PC-3 (cell line): Measurements from ENCODE around the gene C20orf173. TPM values are rescaled to one million over a fixed set of nuclear protein-coding genes. Genes with fewer than 3 reads are reported as not detected.

Source experiments
- ATAC-seq: fragments of 200-7000 bp; cut with Tn5 transposase; 2 replicates; pipeline ENCODE4 v1.9.1; 2020; ENCODE audit warnings: mild to moderate bottlenecking, moderate library complexity
- BruUV-seq: library from RNA; stranded (reverse); fragments of 400-500 nt; replicated peaks from 2 replicates; lab custom pipeline; 2021; lab: Mats Ljungman, UMichigan
- CTCF ChIA-PET: fragments of 300-600 bp; sonication (Branson Sonifier 250); formaldehyde crosslinking; loops from one replicate; lab custom pipeline; 2022; ENCODE audit warnings: antibody characterized with exemption; lab: Charles Lee
- POLR2A ChIA-PET: fragments of 300-600 bp; sonication (Branson Sonifier 250); formaldehyde crosslinking; loops from one replicate; lab custom pipeline; 2022; ENCODE audit warnings: antibody characterized with exemption; ENCODE audit not compliant: unreplicated experiment; lab: Charles Lee
- DNase-seq: peaks from one replicate; pipeline ENCODE4 v3.0.0-alpha.2; 2015
- H2AFZ ChIP-seq: fragments of 300-600 bp; sonication (generic); 2 replicates; pipeline ENCODE4 v1.6.0; 2016; ENCODE audit warnings: antibody characterized with exemption, low read length
- H3F3A ChIP-seq: fragments of 300-600 bp; sonication (generic); one replicate; pipeline ENCODE4 v1.6.0; 2017; ENCODE audit warnings: antibody characterized with exemption, low read length, control low read depth, mild to moderate bottlenecking; ENCODE audit not compliant: unreplicated experiment
- H3K27ac ChIP-seq: fragments of 300-600 bp; sonication (generic); 2 replicates; pipeline ENCODE4 v1.5.1; 2016; ENCODE audit warnings: mild to moderate bottlenecking, low read length
- H3K27me3 ChIP-seq: fragments of 300-600 bp; sonication (generic); 2 replicates; pipeline ENCODE4 v1.6.1; 2016; ENCODE audit warnings: low read length, mixed read lengths
- H3K36me3 ChIP-seq: fragments of 300-600 bp; sonication (generic); 2 replicates; pipeline ENCODE4 v1.6.1; 2016; ENCODE audit warnings: low read depth, mixed run types, low read length, mixed read lengths
- H3K4me1 ChIP-seq: fragments of 300-600 bp; sonication (generic); 2 replicates; pipeline ENCODE4 v1.5.1; 2016; ENCODE audit warnings: low read length; ENCODE audit not compliant: insufficient read depth
- H3K4me2 ChIP-seq: fragments of 300-600 bp; sonication (generic); 2 replicates; pipeline ENCODE4 v1.6.0; 2016; ENCODE audit warnings: low read length
- H3K4me3 ChIP-seq: fragments of 300-600 bp; sonication (generic); 2 replicates; pipeline ENCODE4 v1.5.1; 2016; ENCODE audit warnings: mild to moderate bottlenecking, low read length, mixed read lengths
- H3K79me2 ChIP-seq: fragments of 300-600 bp; sonication (generic); 2 replicates; pipeline ENCODE4 v1.6.1; 2017; ENCODE audit warnings: low read length, mixed read lengths
- H3K9ac ChIP-seq: fragments of 300-600 bp; sonication (generic); 2 replicates; pipeline ENCODE4 v1.6.0; 2016; ENCODE audit warnings: mild to moderate bottlenecking, low read length
- H3K9me2 ChIP-seq: fragments of 300-600 bp; sonication (generic); replicated peaks from 2 replicates; pipeline ENCODE4 v1.6.1; 2016; ENCODE audit warnings: mixed run types, low read length, mixed read lengths
- H3K9me3 ChIP-seq: fragments of 300-600 bp; sonication (generic); 2 replicates; pipeline ENCODE4 v1.6.1; 2016; ENCODE audit warnings: low read length, mixed read lengths
- H4K20me1 ChIP-seq: fragments of 300-600 bp; sonication (generic); 2 replicates; pipeline ENCODE4 v1.6.1; 2016; ENCODE audit warnings: low read length, mixed read lengths
- CTCF ChIP-seq: fragments of 300-600 bp; sonication (generic); conservative IDR thresholded peaks from 2 replicates; pipeline ENCODE4 v1.5.1; 2017; ENCODE audit warnings: antibody characterized with exemption, low read depth, mild to moderate bottlenecking, low read length
- EZH2 ChIP-seq: fragments of 300-600 bp; sonication (generic); IDR thresholded peaks from one replicate; pipeline ENCODE4 v1.6.1; 2017; ENCODE audit warnings: antibody characterized with exemption, mild to moderate bottlenecking, low read length; ENCODE audit not compliant: unreplicated experiment
- EZH2phosphoT487 ChIP-seq: fragments of 300-600 bp; sonication (generic); IDR thresholded peaks from 2 replicates; pipeline ENCODE4 v1.6.1; 2018; ENCODE audit warnings: mild to moderate bottlenecking, antibody characterized with exemption, low read length, borderline replicate concordance
- intact Hi-C: fragments of 100-400 bp; cut with micrococcal nuclease; formaldehyde crosslinking; loops from 2 replicates; pipeline ENCODE4 v1.9.0; 2023
- total RNA-seq: library from RNA; depleted of rRNA; stranded (reverse); fragments of >200 nt; gene quantifications from 2 replicates; pipeline ENCODE4 v1.2.3, GENCODE V29; 2014

The C20orf173 gene
- total RNA-seq, 1 experiment from 2014 or later: not detected

- H3K27me3 ChIP-seq: no peaks in the 10 kb centered on the region
- no peak overlapping the region for H3K27ac ChIP-seq
- H3K36me3 ChIP-seq: peaks cover 56% of the 10 kb centered on the region
- H3K4me3 ChIP-seq: no peak overlapping the region
- intact Hi-C loops: no loop called here
- no peaks in the 10 kb centered on the region for H3K9me2 ChIP-seq
- no peaks in the 10 kb centered on the region for H3F3A ChIP-seq
- no peak overlapping the region for H3K9ac ChIP-seq
- H4K20me1 ChIP-seq: no peaks in the 10 kb centered on the region
- DNase-seq (no peak), ATAC-seq (no peak)
- POLR2A ChIA-PET: no interaction called here
- no TSS peak for BruUV-seq
- no peaks in the 10 kb centered on the region for H3K79me2 ChIP-seq
- TF ChIP-seq CTCF (no peak), EZH2phosphoT487 (no peak), EZH2 (no peak)
- H3K9me3 ChIP-seq: no peaks in the 10 kb centered on the region
- no peak overlapping the region for H3K4me2 ChIP-seq
- no peaks in the 10 kb centered on the region for H3K4me1 ChIP-seq
- CTCF ChIA-PET: no interaction called here
- no peak overlapping the region for H2AFZ ChIP-seq
Measured at GRCh38 chr20:35499271-35499670, 30.2 kb downstream of the C20orf173 start.

GRCh38 chr20:35497780-35498189 lies 31.7 kb downstream of the C20orf173 start:
- Histone ChIP-seq H3K4me3 (no peak overlapping the region), H2AFZ (no peak overlapping the region), H3K27ac (no peak overlapping the region), H3K27me3 (no peaks in the 10 kb centered on the region), H3K9me2 (no peaks in the 10 kb centered on the region), H3K9ac (no peak overlapping the region), H3K79me2 (no peaks in the 10 kb centered on the region), H3K9me3 (no peaks in the 10 kb centered on the region), H3K4me1 (no peaks in the 10 kb centered on the region), H3K4me2 (no peak overlapping the region), H3K36me3 (peaks cover 62% of the 10 kb centered on the region), H4K20me1 (no peaks in the 10 kb centered on the region), H3F3A (no peaks in the 10 kb centered on the region)
- no TSS peak for BruUV-seq
- TF ChIP-seq CTCF: no peak
- no peak for TF ChIP-seq EZH2
- TF ChIP-seq EZH2phosphoT487: no peak
- ATAC-seq: no peak
- ChIA-PET POLR2A (no interaction called here), CTCF (no interaction called here)
- intact Hi-C loops: no loop called here
- no peak for DNase-seq

GRCh38 chr20:35497320-35497719 lies 32.1 kb downstream of the C20orf173 start:
- no peaks in the 10 kb centered on the region for H3F3A ChIP-seq
- no peaks in the 10 kb centered on the region for H3K4me1 ChIP-seq
- intact Hi-C loops: no loop called here
- peaks cover 61% of the 10 kb centered on the region for H3K36me3 ChIP-seq
- DNase-seq (no peak), ATAC-seq (no peak)
- H3K27me3 ChIP-seq: no peaks in the 10 kb centered on the region
- no peaks in the 10 kb centered on the region for H3K9me2 ChIP-seq
- TF ChIP-seq EZH2phosphoT487 (no peak), EZH2 (no peak), CTCF (no peak)
- CTCF ChIA-PET: no interaction called here
- BruUV-seq: no TSS peak
- no peaks in the 10 kb centered on the region for H3K79me2 ChIP-seq
- no peaks in the 10 kb centered on the region for H4K20me1 ChIP-seq
- no peak overlapping the region for H3K27ac ChIP-seq
- no peak overlapping the region for H3K4me2 ChIP-seq
- no peak overlapping the region for H3K4me3 ChIP-seq
- H3K9ac ChIP-seq: no peak overlapping the region
- no peak overlapping the region for H2AFZ ChIP-seq
- POLR2A ChIA-PET: no interaction called here
- no peaks in the 10 kb centered on the region for H3K9me3 ChIP-seq
